SK-N-SH (cell line): ENCODE data around the gene GALNT11. TPM values are rescaled to one million over a fixed set of nuclear protein-coding genes. Genes with fewer than 3 reads are reported as not detected.

Experiments used
- CTCF ChIA-PET: fragments of 300-600, 350-600 bp; formaldehyde crosslinking; extraction: SDS; loops from one replicate; lab custom pipeline; 2021; lab: Yijun Ruan, JAX
- POLR2A ChIA-PET: fragments of 350-600 bp; sonication (Branson Sonifier 250); formaldehyde crosslinking; extraction: SDS; loops from one replicate; lab custom pipeline; 2020; ENCODE audit warnings: antibody characterized with exemption, inconsistent platforms; lab: Yijun Ruan, JAX
- DNase-seq: peaks from one replicate; pipeline ENCODE4 v3.0.0; 2012
- H2AFZ ChIP-seq: fragments of 200-600 bp; sonication (generic); 2 replicates; pipeline ENCODE4 v1.8.1; 2016; ENCODE audit warnings: antibody characterized with exemption, mild to moderate bottlenecking, low read depth
- H3F3A ChIP-seq: fragments of 200-600 bp; sonication (generic); replicated peaks from 2 replicates; pipeline ENCODE3; 2016; ENCODE audit warnings: antibody characterized with exemption, mild to moderate bottlenecking; ENCODE audit not compliant: insufficient read depth
- H3K27ac ChIP-seq, 2 experiments: fragments of 200-500 bp in 1 of 2; fragments of 200-600 bp in 1 of 2; sonication (Bioruptor generic) in 1 of 2; sonication (generic), shearing (Covaris generic) in 1 of 2; 2 replicates each; pipeline versions ENCODE4 v1.5.1 to v1.6.1; 2014 to 2016; ENCODE audit warnings: low read depth in 2 of 2, inconsistent platforms in 1 of 2, low read length in 1 of 2, mild to moderate bottlenecking in 1 of 2, mixed read lengths in 1 of 2
- H3K27me3 ChIP-seq: fragments of 200-600 bp; sonication (generic), shearing (Covaris generic); 2 replicates; pipeline ENCODE4 v1.6.1; 2016; ENCODE audit warnings: mixed run types; ENCODE audit not compliant: insufficient read depth
- H3K36me3 ChIP-seq, 2 experiments: fragments of 200-500 bp in 1 of 2; fragments of 200-600 bp in 1 of 2; sonication (Bioruptor generic) in 1 of 2; sonication (generic) in 1 of 2; replicated peaks in 1 of 2; 2 replicates each; pipeline versions ENCODE3 to v1.5.1; 2014 to 2016; ENCODE audit warnings: low read length in 1 of 2, mild to moderate bottlenecking in 1 of 2; ENCODE audit not compliant: insufficient read depth in 2 of 2, control insufficient read depth in 1 of 2
- H3K4me1 ChIP-seq, 2 experiments: fragments of 200-500 bp in 1 of 2; fragments of 200-600 bp in 1 of 2; sonication (Bioruptor generic) in 1 of 2; sonication (generic), shearing (Covaris generic) in 1 of 2; 2 replicates each; pipeline versions ENCODE4 v1.5.1 to v1.6.1; 2014 to 2016; ENCODE audit warnings: low read depth in 1 of 2, low read length in 1 of 2, mixed run types in 1 of 2; ENCODE audit not compliant: insufficient read depth in 2 of 2, control insufficient read depth in 1 of 2
- H3K4me2 ChIP-seq: fragments of 200-600 bp; sonication (generic), shearing (Covaris generic); 2 replicates; pipeline ENCODE4 v1.6.1; 2017; ENCODE audit warnings: mixed run types
- H3K4me3 ChIP-seq, 2 experiments: fragments of 200-500 bp in 1 of 2; fragments of 200-600 bp in 1 of 2; sonication (Bioruptor generic) in 1 of 2; sonication (generic), shearing (Covaris generic) in 1 of 2; 2 replicates each; pipeline versions ENCODE4 v1.5.1 to v1.8.1; 2014 to 2016; ENCODE audit warnings: low read depth in 2 of 2, inconsistent platforms in 1 of 2, low read length in 1 of 2, mild to moderate bottlenecking in 1 of 2, mixed read lengths in 1 of 2, moderate library complexity in 1 of 2
- H3K79me2 ChIP-seq: fragments of 200-600 bp; sonication (generic); 2 replicates; pipeline ENCODE4 v1.8.1; 2017; ENCODE audit warnings: mild to moderate bottlenecking; ENCODE audit not compliant: insufficient read depth
- H3K9ac ChIP-seq: fragments of 200-600 bp; sonication (generic); 2 replicates; pipeline ENCODE4 v1.6.1; 2017; ENCODE audit warnings: mixed run types
- H3K9me2 ChIP-seq: fragments of 200-600 bp; sonication (generic); 2 replicates; pipeline ENCODE4 v1.6.1; 2017; ENCODE audit warnings: mixed run types
- H3K9me3 ChIP-seq: fragments of 200-600 bp; sonication (generic); 2 replicates; pipeline ENCODE4 v1.6.1; 2017; ENCODE audit warnings: mixed run types, mild to moderate bottlenecking, moderate library complexity
- H4K20me1 ChIP-seq: fragments of 200-600 bp; sonication (generic); 2 replicates; pipeline ENCODE4 v1.6.1; 2017; ENCODE audit warnings: mild to moderate bottlenecking, mixed run types; ENCODE audit not compliant: insufficient read depth
- ELF1 ChIP-seq: IDR thresholded peaks from 2 replicates; pipeline ENCODE4 v1.4.0; 2012
- GABPA ChIP-seq: IDR thresholded peaks from 2 replicates; pipeline ENCODE4 v1.4.0; 2012; ENCODE audit warnings: low read depth, mild to moderate bottlenecking
- GATA2 ChIP-seq: sonication (generic); formaldehyde crosslinking; IDR thresholded peaks from 2 replicates; pipeline ENCODE4 v1.5.0; 2020; ENCODE audit warnings: mild to moderate bottlenecking, missing genetic modification reagents
- MEF2A ChIP-seq: IDR thresholded peaks from 2 replicates; pipeline ENCODE4 v1.4.0; 2012; ENCODE audit warnings: low read depth, borderline replicate concordance
- MXI1 ChIP-seq: IDR thresholded peaks from 2 replicates; pipeline ENCODE4 v1.6.1; 2012; ENCODE audit warnings: mild to moderate bottlenecking, low read depth, low read length, improper control_type of control experiment
- POLR2AphosphoS5 ChIP-seq: IDR thresholded peaks from 2 replicates; pipeline ENCODE4 v1.6.1; 2012; ENCODE audit warnings: low read depth, low read length
- RCOR1 ChIP-seq: fragments of 150-350 bp; IDR thresholded peaks from 2 replicates; pipeline ENCODE4 v1.6.1; 2017; ENCODE audit warnings: antibody characterized with exemption, low read length
- RFX5 ChIP-seq: IDR thresholded peaks from 2 replicates; pipeline ENCODE4 v1.6.1; 2012; ENCODE audit warnings: mild to moderate bottlenecking, improper control_type of control experiment, low read length
- RXRA ChIP-seq: IDR thresholded peaks from 2 replicates; pipeline ENCODE4 v1.4.0; 2012; ENCODE audit warnings: low read depth, mild to moderate bottlenecking, borderline replicate concordance
- SMC3 ChIP-seq: IDR thresholded peaks from 2 replicates; pipeline ENCODE4 v1.6.1; 2012; ENCODE audit warnings: low read depth, low read length, improper control_type of control experiment
- TAF1 ChIP-seq: IDR thresholded peaks from 2 replicates; pipeline ENCODE4 v1.6.1; 2012; ENCODE audit warnings: low read depth, mild to moderate bottlenecking, low read length, moderate library complexity, borderline replicate concordance
- TCF12 ChIP-seq: IDR thresholded peaks from 2 replicates; pipeline ENCODE4 v1.4.0; 2012
- TEAD4 ChIP-seq: IDR thresholded peaks from 2 replicates; pipeline ENCODE4 v1.4.0; 2012; ENCODE audit warnings: mild to moderate bottlenecking, borderline replicate concordance; ENCODE audit not compliant: insufficient read depth
- WGBS: methylation state at CpG from one replicate; pipeline ENCODE4 v1.1.6; 2017; ENCODE audit warnings: low lambda C conversion rate; 5-methylcytosine and 5-hydroxymethylcytosine counted together
- polyA plus RNA-seq, 3 experiments: library from polyadenylated mRNA; depleted of rRNA; stranded (reverse); fragments of >200 nt; gene quantifications; 2 replicates each; pipeline ENCODE4 v1.2.3, GENCODE V29; 2012
- TF ChIP-seq, protein P1 (sequence below): IDR thresholded peaks from 2 replicates; pipeline ENCODE4 v1.4.0; 2012; ENCODE audit warnings: low read depth
- TF ChIP-seq, protein P2 (sequence below): IDR thresholded peaks from 2 replicates; pipeline ENCODE4 v1.6.1; 2012; ENCODE audit warnings: mild to moderate bottlenecking, low read depth, low read length, moderate library complexity

GALNT11 gene
- polyA plus RNA-seq, 1 of the 3 experiments (the other 2 are of a cell fraction), result 70.0 TPM

DNA sequence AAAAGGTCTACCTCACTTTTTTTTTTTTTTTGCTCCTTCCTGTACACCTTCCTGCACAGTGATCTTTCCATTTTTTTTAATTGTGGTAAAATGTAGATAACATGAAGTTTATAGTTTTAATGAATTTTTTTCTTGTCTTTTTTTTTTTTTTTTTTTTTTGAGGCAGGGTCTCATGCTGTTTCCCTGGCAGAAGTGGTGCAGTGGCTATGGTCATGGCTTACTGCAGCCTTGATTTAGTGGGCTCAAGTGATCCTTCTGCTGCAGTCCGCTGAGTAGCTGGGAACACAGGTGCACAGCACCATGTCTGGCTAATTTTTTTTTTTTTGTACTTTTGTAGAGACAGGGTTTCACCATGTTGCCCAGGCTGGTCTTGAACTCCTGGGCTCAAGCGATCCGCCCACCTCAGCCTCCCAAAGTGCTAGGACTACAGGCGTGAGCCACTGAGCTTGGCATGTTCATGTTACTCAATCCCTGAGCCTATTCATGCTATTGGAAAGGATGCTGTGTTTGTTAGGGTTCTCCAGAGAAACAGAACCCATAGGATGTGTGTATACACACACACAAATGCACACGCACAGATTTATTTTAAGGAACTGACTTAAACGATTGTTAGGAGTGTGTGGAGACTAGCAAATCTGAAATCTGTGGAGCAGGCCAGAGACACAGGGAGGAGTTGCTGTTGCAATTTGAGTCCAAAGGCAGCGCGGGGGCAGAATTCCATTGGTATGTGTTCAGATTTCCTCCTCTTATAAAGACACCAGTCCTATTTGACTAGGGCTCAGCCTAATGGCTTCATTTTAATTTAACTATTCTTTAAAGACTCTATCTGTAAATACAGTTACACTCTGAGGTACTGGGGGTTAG is 29.1 kb downstream of the GALNT11 start:
- H2AFZ ChIP-seq, result no peak overlapping the region
- H4K20me1 ChIP-seq, result no peaks in the 10 kb centered on the region
- ChIA-PET POLR2A (no interaction called here), CTCF (interaction anchor here (1.0 kb wide), 1 partner anchor 652 kb away, joined by 3 read pairs; no protein-coding TSS in a partner anchor)
- no peak overlapping the region for H3K27ac ChIP-seq
- peaks cover 0 to 4% of the 10 kb centered on the region in 2 experiments for H3K36me3 ChIP-seq
- H3K4me3 ChIP-seq, result no peak overlapping the region
- peaks cover 4 to 5% of the 10 kb centered on the region in 2 experiments; a peak in 2 of 4 replicates for H3K4me1 ChIP-seq
- no peaks in the 10 kb centered on the region for H3K27me3 ChIP-seq
- peaks cover 12% of the 10 kb centered on the region for H3K79me2 ChIP-seq
- H3F3A ChIP-seq, result no peaks in the 10 kb centered on the region
- H3K9ac ChIP-seq, result no peak overlapping the region
- no peak for DNase-seq
- H3K9me2 ChIP-seq, result no peaks in the 10 kb centered on the region
- no peaks in the 10 kb centered on the region for H3K9me3 ChIP-seq
- no peak for TF ChIP-seq GATA2
- TF ChIP-seq RFX5, result no peak
- no peak for TF ChIP-seq RXRA
- TF ChIP-seq, protein P1, sequence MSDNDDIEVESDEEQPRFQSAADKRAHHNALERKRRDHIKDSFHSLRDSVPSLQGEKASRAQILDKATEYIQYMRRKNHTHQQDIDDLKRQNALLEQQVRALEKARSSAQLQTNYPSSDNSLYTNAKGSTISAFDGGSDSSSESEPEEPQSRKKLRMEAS, result no peak
- TF ChIP-seq, protein P2, sequence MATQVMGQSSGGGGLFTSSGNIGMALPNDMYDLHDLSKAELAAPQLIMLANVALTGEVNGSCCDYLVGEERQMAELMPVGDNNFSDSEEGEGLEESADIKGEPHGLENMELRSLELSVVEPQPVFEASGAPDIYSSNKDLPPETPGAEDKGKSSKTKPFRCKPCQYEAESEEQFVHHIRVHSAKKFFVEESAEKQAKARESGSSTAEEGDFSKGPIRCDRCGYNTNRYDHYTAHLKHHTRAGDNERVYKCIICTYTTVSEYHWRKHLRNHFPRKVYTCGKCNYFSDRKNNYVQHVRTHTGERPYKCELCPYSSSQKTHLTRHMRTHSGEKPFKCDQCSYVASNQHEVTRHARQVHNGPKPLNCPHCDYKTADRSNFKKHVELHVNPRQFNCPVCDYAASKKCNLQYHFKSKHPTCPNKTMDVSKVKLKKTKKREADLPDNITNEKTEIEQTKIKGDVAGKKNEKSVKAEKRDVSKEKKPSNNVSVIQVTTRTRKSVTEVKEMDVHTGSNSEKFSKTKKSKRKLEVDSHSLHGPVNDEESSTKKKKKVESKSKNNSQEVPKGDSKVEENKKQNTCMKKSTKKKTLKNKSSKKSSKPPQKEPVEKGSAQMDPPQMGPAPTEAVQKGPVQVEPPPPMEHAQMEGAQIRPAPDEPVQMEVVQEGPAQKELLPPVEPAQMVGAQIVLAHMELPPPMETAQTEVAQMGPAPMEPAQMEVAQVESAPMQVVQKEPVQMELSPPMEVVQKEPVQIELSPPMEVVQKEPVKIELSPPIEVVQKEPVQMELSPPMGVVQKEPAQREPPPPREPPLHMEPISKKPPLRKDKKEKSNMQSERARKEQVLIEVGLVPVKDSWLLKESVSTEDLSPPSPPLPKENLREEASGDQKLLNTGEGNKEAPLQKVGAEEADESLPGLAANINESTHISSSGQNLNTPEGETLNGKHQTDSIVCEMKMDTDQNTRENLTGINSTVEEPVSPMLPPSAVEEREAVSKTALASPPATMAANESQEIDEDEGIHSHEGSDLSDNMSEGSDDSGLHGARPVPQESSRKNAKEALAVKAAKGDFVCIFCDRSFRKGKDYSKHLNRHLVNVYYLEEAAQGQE, result no peak
- no peak for TF ChIP-seq ELF1
- no peak for TF ChIP-seq MEF2A
- TF ChIP-seq TAF1, result no peak
- TF ChIP-seq TEAD4, result no peak
- H3K4me2 ChIP-seq, result no peak overlapping the region
- 89% methylated on average over 8 of the region's 8 CpGs for WGBS

DNA sequence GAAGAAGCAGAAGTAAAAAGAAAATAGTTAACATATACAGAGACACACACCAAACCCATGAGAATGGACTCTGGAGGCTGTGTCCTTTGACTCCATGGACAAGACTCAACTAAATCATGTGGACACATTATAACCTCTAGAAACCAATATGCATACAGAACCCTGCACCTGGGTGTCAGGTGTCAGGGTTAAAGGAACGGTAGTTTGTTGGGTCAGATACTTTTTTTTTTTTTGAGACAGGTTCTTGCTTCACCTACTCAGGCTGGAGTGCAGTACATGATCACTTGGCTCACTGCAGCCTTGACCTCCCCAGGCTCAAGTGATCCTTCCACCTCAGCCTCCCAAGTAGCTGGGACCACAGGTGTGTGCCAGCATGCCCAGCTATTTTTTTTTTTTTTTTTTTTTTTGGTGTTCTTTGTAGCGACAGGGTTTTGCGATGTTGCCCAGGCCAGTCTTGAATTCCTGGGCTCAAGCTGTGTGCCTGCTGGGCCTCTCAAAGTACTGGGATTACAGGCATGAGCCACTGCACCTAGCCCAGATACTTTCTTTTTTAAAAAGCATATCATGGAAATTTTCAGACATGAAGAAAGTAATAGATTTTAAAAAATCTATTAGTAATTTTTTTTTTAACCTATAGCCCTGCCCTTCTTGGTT is 31.3 kb downstream of the GALNT11 start:
- WGBS, result 100% methylated on average over 3 of the region's 3 CpGs
- CTCF ChIA-PET, result no interaction called here
- H3K4me2 ChIP-seq, result no peak overlapping the region
- H3K9ac ChIP-seq, result no peak overlapping the region
- H3K36me3 ChIP-seq, result peaks cover 0 to 4% of the 10 kb centered on the region in 2 experiments
- no peaks in the 10 kb centered on the region for H3K9me3 ChIP-seq
- no peaks in the 10 kb centered on the region for H3F3A ChIP-seq
- peaks cover 0 to 4% of the 10 kb centered on the region in 2 experiments; a peak in 1 of 4 replicates for H3K4me1 ChIP-seq
- H2AFZ ChIP-seq, result no peak overlapping the region
- H3K9me2 ChIP-seq, result no peaks in the 10 kb centered on the region
- H3K27ac ChIP-seq, result no peak overlapping the region
- DNase-seq, result no peak
- H3K27me3 ChIP-seq, result no peaks in the 10 kb centered on the region
- H4K20me1 ChIP-seq, result no peaks in the 10 kb centered on the region
- POLR2A ChIA-PET, result no interaction called here
- no peak overlapping the region for H3K4me3 ChIP-seq
- H3K79me2 ChIP-seq, result peaks cover 16% of the 10 kb centered on the region
- TF ChIP-seq, protein P2, result no peak
- TF ChIP-seq MEF2A (no peak), RCOR1 (no peak), POLR2AphosphoS5 (no peak), TCF12 (no peak), RFX5 (no peak), MXI1 (no peak), TAF1 (no peak), SMC3 (no peak), GABPA (no peak), ELF1 (no peak)
